H1 (cell line): ENCODE data around the gene PALD1. TPM values are rescaled to one million over a fixed set of nuclear protein-coding genes. Genes with fewer than 3 reads are reported as not detected.

ENCODE experiments used
- CTCF ChIA-PET: fragments of 300-600 bp; sonication (Branson Sonifier 250); formaldehyde crosslinking; loops from one replicate; lab custom pipeline; 2021; ENCODE audit not compliant: partially characterized antibody; lab: Charles Lee
- POLR2A ChIA-PET: fragments of 300-600 bp; sonication (Branson Sonifier 250); formaldehyde crosslinking; loops from one replicate; lab custom pipeline; 2021; ENCODE audit warnings: inconsistent platforms; ENCODE audit not compliant: partially characterized antibody; lab: Charles Lee
- DNase-seq, 2 experiments: peaks; one replicate each; pipeline versions ENCODE4 v3.0.0 to v3.0.0-alpha.2; 2010 to 2022; ENCODE audit warnings: low spot score in 2 of 2, low read depth in 1 of 2, mixed read lengths in 1 of 2
- FAIRE-seq: peaks from 2 replicates; lab custom pipeline; 2011; peaks lifted over from hg19 to GRCh38; lab: Jason Lieb, UNC
- H2AFZ ChIP-seq: 2 replicates; pipeline ENCODE4 v1.8.1; 2012; ENCODE audit warnings: low read length, inconsistent platforms
- H2AK5ac ChIP-seq: 2 replicates; pipeline ENCODE4 v1.6.1; 2013; ENCODE audit warnings: low read depth, low read length
- H2BK120ac ChIP-seq: replicated peaks from 2 replicates; pipeline ENCODE3; 2013; ENCODE audit warnings: low read depth, low read length, inconsistent platforms
- H2BK12ac ChIP-seq: 2 replicates; pipeline ENCODE4 v1.6.1; 2013; ENCODE audit warnings: low read depth, low read length
- H2BK15ac ChIP-seq: 2 replicates; pipeline ENCODE4 v1.6.1; 2013; ENCODE audit warnings: low read length
- H2BK20ac ChIP-seq: 2 replicates; pipeline ENCODE4 v1.6.1; 2013; ENCODE audit warnings: low read length
- H2BK5ac ChIP-seq: 2 replicates; pipeline ENCODE4 v1.6.1; 2013; ENCODE audit warnings: low read depth, low read length
- H3K14ac ChIP-seq: 2 replicates; pipeline ENCODE4 v1.6.1; 2013; ENCODE audit warnings: inconsistent platforms; ENCODE audit not compliant: insufficient read length
- H3K18ac ChIP-seq: 2 replicates; pipeline ENCODE4 v1.6.1; 2013; ENCODE audit warnings: low read length; ENCODE audit errors: extremely low read depth
- H3K23ac ChIP-seq: 2 replicates; pipeline ENCODE4 v1.6.1; 2013; ENCODE audit warnings: inconsistent platforms; ENCODE audit not compliant: insufficient read length
- H3K23me2 ChIP-seq: 2 replicates; pipeline ENCODE4 v1.6.1; 2013; ENCODE audit warnings: low read depth, low read length
- H3K27ac ChIP-seq: 2 replicates; pipeline ENCODE4 v1.6.1; 2011; ENCODE audit warnings: low read depth, low read length, inconsistent platforms
- H3K27me3 ChIP-seq, 4 experiments: replicated peaks in 1 of 4; 1 replicate in 1 of 4; 2 replicates in 3 of 4; pipeline versions ENCODE4 v1.6.1 to v1.8.1; 2011 to 2013; ENCODE audit warnings: low read length in 3 of 4, mild to moderate bottlenecking in 3 of 4, inconsistent platforms in 2 of 4, mixed read lengths in 2 of 4, moderate library complexity in 1 of 4; ENCODE audit not compliant: control insufficient read depth in 3 of 4, insufficient read depth in 3 of 4; ENCODE audit errors: extremely low read depth in 1 of 4
- H3K36me3 ChIP-seq, 4 experiments: 2 replicates each; pipeline versions ENCODE4 v1.6.1 to v1.8.1; 2011 to 2013; ENCODE audit warnings: mild to moderate bottlenecking in 4 of 4, low read length in 3 of 4, moderate library complexity in 2 of 4, control low read depth in 1 of 4, inconsistent platforms in 1 of 4; ENCODE audit not compliant: insufficient read depth in 4 of 4, control insufficient read depth in 2 of 4
- H3K4ac ChIP-seq: replicated peaks from 2 replicates; pipeline ENCODE3; 2013; ENCODE audit warnings: low read length, low read depth, mixed read lengths, inconsistent platforms; ENCODE audit not compliant: insufficient read length
- H3K4me1 ChIP-seq, 4 experiments: replicated peaks in 1 of 4; 1 replicate in 1 of 4; 2 replicates in 3 of 4; pipeline versions ENCODE4 v1.6.1 to v1.8.1; 2011 to 2013; ENCODE audit warnings: low read length in 3 of 4, inconsistent platforms in 2 of 4, mixed read lengths in 1 of 4; ENCODE audit not compliant: insufficient read depth in 4 of 4, control insufficient read depth in 3 of 4
- H3K4me2 ChIP-seq, 2 experiments: 2 replicates each; pipeline versions ENCODE4 v1.6.1 to v1.8.1; 2011 to 2013; ENCODE audit warnings: low read depth in 2 of 2, low read length in 2 of 2, control low read depth in 1 of 2, inconsistent platforms in 1 of 2, mild to moderate bottlenecking in 1 of 2; ENCODE audit not compliant: insufficient read depth in 1 of 2
- H3K4me3 ChIP-seq, 4 experiments: fragments of 200-600, 300-600 bp in 1 of 4; sonication (generic), shearing (Covaris generic), sonication (Bioruptor Twin) in 1 of 4; 2 replicates each; pipeline versions ENCODE4 v1.5.1 to v1.8.1; 2011 to 2016; ENCODE audit warnings: low read length in 4 of 4, low read depth in 3 of 4, control low read depth in 2 of 4, inconsistent platforms in 2 of 4, mild to moderate bottlenecking in 2 of 4, mixed read lengths in 1 of 4, moderate library complexity in 1 of 4; ENCODE audit not compliant: insufficient read depth in 2 of 4; ENCODE audit errors: extremely low read depth in 1 of 4
- H3K56ac ChIP-seq: replicated peaks from 2 replicates; pipeline ENCODE3; 2013; ENCODE audit warnings: low read depth, mild to moderate bottlenecking, mixed read lengths, low read length, inconsistent platforms; ENCODE audit not compliant: insufficient read length
- H3K79me1 ChIP-seq: 2 replicates; pipeline ENCODE4 v1.6.1; 2013; ENCODE audit warnings: low read depth, low read length, control low read depth
- H3K79me2 ChIP-seq, 2 experiments: 2 replicates each; pipeline versions ENCODE4 v1.6.1 to v1.8.1; 2012 to 2013; ENCODE audit warnings: low read length in 2 of 2, mild to moderate bottlenecking in 2 of 2, inconsistent platforms in 1 of 2; ENCODE audit not compliant: insufficient read depth in 2 of 2, control insufficient read depth in 1 of 2
- H3K9ac ChIP-seq, 4 experiments: replicated peaks in 1 of 4; 1 replicate in 1 of 4; 2 replicates in 3 of 4; pipeline versions ENCODE4 v1.6.1 to v1.8.1; 2011 to 2013; ENCODE audit warnings: low read depth in 3 of 4, low read length in 3 of 4, control low read depth in 2 of 4, mild to moderate bottlenecking in 2 of 4, moderate library complexity in 2 of 4, inconsistent platforms in 1 of 4; ENCODE audit errors: extremely low read depth in 1 of 4
- H3K9me3 ChIP-seq, 2 experiments: 2 replicates each; pipeline versions ENCODE4 v1.6.1 to v1.8.1; 2012 to 2013; ENCODE audit warnings: mild to moderate bottlenecking in 2 of 2, moderate library complexity in 2 of 2, control low read depth in 1 of 2, inconsistent platforms in 1 of 2, low read depth in 1 of 2, low read length in 1 of 2, mixed read lengths in 1 of 2; ENCODE audit not compliant: insufficient read depth in 2 of 2
- H4K20me1 ChIP-seq, 2 experiments: replicated peaks in 1 of 2; 2 replicates each; pipeline versions ENCODE3 to v1.8.1; 2011 to 2013; ENCODE audit warnings: inconsistent platforms in 2 of 2, low read length in 2 of 2, mild to moderate bottlenecking in 1 of 2; ENCODE audit not compliant: insufficient read depth in 2 of 2, control insufficient read depth in 1 of 2
- H4K5ac ChIP-seq: 2 replicates; pipeline ENCODE4 v1.6.1; 2013; ENCODE audit warnings: low read length, low read depth, mixed read lengths, inconsistent platforms; ENCODE audit not compliant: insufficient read length
- H4K8ac ChIP-seq: 2 replicates; pipeline ENCODE4 v1.8.0; 2013; ENCODE audit warnings: mild to moderate bottlenecking, moderate library complexity, low read length, inconsistent platforms; ENCODE audit not compliant: insufficient read depth; ENCODE audit errors: extremely low read depth
- H4K91ac ChIP-seq: replicated peaks from 2 replicates; pipeline ENCODE3; 2013; ENCODE audit warnings: low read length, mixed read lengths, inconsistent platforms; ENCODE audit not compliant: insufficient read length
- BRCA1 ChIP-seq: IDR thresholded peaks from 2 replicates; pipeline ENCODE4 v1.6.1; 2012; ENCODE audit warnings: low read depth, low read length, improper control_type of control experiment
- CBX8 ChIP-seq: fragments of 300-800, 300-1000 bp; sonication (generic); IDR thresholded peaks from 2 replicates; pipeline ENCODE4 v1.7.1; 2016; ENCODE audit warnings: low read depth, low read length, borderline replicate concordance
- CEBPB ChIP-seq: IDR thresholded peaks from 2 replicates; pipeline ENCODE4 v1.6.1; 2012; ENCODE audit warnings: low read depth, low read length
- CREB1 ChIP-seq: IDR thresholded peaks from 2 replicates; pipeline ENCODE4 v1.6.1; 2012; ENCODE audit warnings: inconsistent platforms
- EZH2 ChIP-seq: fragments of 200-600 bp; sonication (generic); IDR thresholded peaks from 2 replicates; pipeline ENCODE4 v1.7.1; 2012; ENCODE audit warnings: low read depth, mild to moderate bottlenecking, moderate library complexity, low read length, inconsistent platforms; ENCODE audit not compliant: severe bottlenecking
- GTF2F1 ChIP-seq: IDR thresholded peaks from 2 replicates; pipeline ENCODE4 v1.6.1; 2012; ENCODE audit warnings: low read depth, low read length, improper control_type of control experiment, borderline replicate concordance
- SP2 ChIP-seq: IDR thresholded peaks from 2 replicates; pipeline ENCODE4 v1.6.1; 2012; ENCODE audit warnings: mild to moderate bottlenecking, low read length, inconsistent platforms
- WGBS, 2 experiments: shearing (Covaris generic) in 1 of 2; methylation state at CpG; one replicate each; pipeline versions ENCODE4 v1.1.6 to v1.1.7; 2013 to 2015; ENCODE audit warnings: low lambda C conversion rate in 2 of 2, mixed read lengths in 2 of 2, inconsistent platforms in 1 of 2, low coverage in 1 of 2, missing lambda C conversion rate in 1 of 2; ENCODE audit not compliant: insufficient replicate concordance in 2 of 2, insufficient coverage in 1 of 2, insufficient read length in 1 of 2; ENCODE audit errors: extremely low coverage in 1 of 2, missing lambda C conversion rate in 1 of 2; 5-methylcytosine and 5-hydroxymethylcytosine counted together
- polyA plus RNA-seq, 7 experiments: library from polyadenylated mRNA; depleted of rRNA in 3 of 7; stranded (reverse) in 5 of 7; unstranded in 2 of 7; fragments of >200 nt in 5 of 7; fragments of 200-250 nt in 2 of 7; gene quantifications; 1 replicate in 5 of 7; 2 replicates in 1 of 7; 4 replicates in 1 of 7; pipeline versions ENCODE4 v1.2.1 to v1.2.3, GENCODE V29; 2011 to 2013; ENCODE audit warnings: missing spikeins in 2 of 7, mixed read lengths in 2 of 7
- total RNA-seq: library from RNA; stranded (reverse); fragmentation: NEBNext Ultra II Directional; extraction: Animal tissue kit (Norgen Biotek cat#: 25700); gene quantifications from 2 replicates; pipeline ENCODE4 v1.2.1, GENCODE V29; 2021

The PALD1 gene
- total and polyA plus RNA-seq, 2 of the 8 experiments (the other 6 are each of a cell fraction or from before 2014, with no cell fraction given) = 13.3 to 32.8 TPM

GRCh38 chr10:70566515-70567290, 88.1 kb downstream of the PALD1 start:
- H2AK5ac ChIP-seq = no peak overlapping the region
- H3K18ac ChIP-seq = no peak overlapping the region
- H3K4me1 ChIP-seq = no peaks in the 10 kb centered on the region
- no peak overlapping the region for H2BK12ac ChIP-seq
- no peak overlapping the region for H3K4me2 ChIP-seq
- H3K27ac ChIP-seq = no peak overlapping the region
- no peak overlapping the region for H4K91ac ChIP-seq
- no peak overlapping the region for H3K4ac ChIP-seq
- no peaks in the 10 kb centered on the region for H3K27me3 ChIP-seq
- H2BK20ac ChIP-seq = no peak overlapping the region
- no peak overlapping the region for H3K4me3 ChIP-seq
- CTCF ChIA-PET = interaction anchor here (1.0 to 3.1 kb wide), 7 partner anchors 7 to 337 kb away, joined by 3 to 15 read pairs (median 5); no protein-coding TSS in a partner anchor
- no peak overlapping the region for H2AFZ ChIP-seq
- POLR2A ChIA-PET = interaction anchor here (1.0 kb wide), 1 partner anchor 250 kb away, joined by 3 read pairs; no protein-coding TSS in a partner anchor
- H3K14ac ChIP-seq = no peak overlapping the region
- no peak overlapping the region for H2BK15ac ChIP-seq
- H3K79me1 ChIP-seq = no peaks in the 10 kb centered on the region
- no peaks in the 10 kb centered on the region for H3K36me3 ChIP-seq
- no peaks in the 10 kb centered on the region for H3K23me2 ChIP-seq
- no peak overlapping the region for H2BK120ac ChIP-seq
- WGBS, 2 experiments = 78% methylated on average over 10 of the region's 18 CpGs; no CpG with 5 or more reads in 1 of the 2 experiments
- H3K9ac ChIP-seq = no peak overlapping the region
- no peak overlapping the region for H4K8ac ChIP-seq
- no peak overlapping the region; the same call in 1 of the 2 replicates for H2BK5ac ChIP-seq
- no peak overlapping the region for H3K56ac ChIP-seq
- H4K5ac ChIP-seq = no peak overlapping the region
- DNase-seq = no peak
- no peak overlapping the region for H3K23ac ChIP-seq
- peaks cover 2 to 8% of the 10 kb centered on the region in 2 experiments for H4K20me1 ChIP-seq
- no peaks in the 10 kb centered on the region for H3K79me2 ChIP-seq
- no peaks in the 10 kb centered on the region for H3K9me3 ChIP-seq
- no peak for FAIRE-seq
- no peak for TF ChIP-seq CEBPB
- no peak for TF ChIP-seq BRCA1
- TF ChIP-seq EZH2 = no peak
- TF ChIP-seq GTF2F1 = no peak
- no peak for TF ChIP-seq SP2
- no peak for TF ChIP-seq CREB1
- TF ChIP-seq CBX8 = no peak
